Adrenal gland (tissue), 12 donors: ENCODE data around the gene EPO. TPM values are rescaled to one million over a fixed set of nuclear protein-coding genes. Genes with fewer than 3 reads are reported as not detected.
"Not testable (repeated sequence)": the region's sequence is repeated elsewhere in the genome, so short reads cannot be mapped to it uniquely, and the experiment has no call there.

ENCODE experiments used
- DNase-seq, 7 donors: peaks; one replicate each; pipeline ENCODE4 v3.0.0-alpha.2; 2019 to 2020
- H3K27ac ChIP-seq, 5 donors: fragments of 200-600 bp; sonication (generic) in 4 of 5; 1 replicate in 3 of 5; 2 replicates in 2 of 5; pipeline versions ENCODE4 v1.5.1 to v1.8.0; 2016 to 2020; ENCODE audit warnings: mild to moderate bottlenecking in 1 of 5
- H3K27me3 ChIP-seq: fragments of 200-600 bp; 2 replicates; pipeline ENCODE4 v1.8.0; 2021
- H3K36me3 ChIP-seq, 2 donors: fragments of 200-600 bp; replicated peaks in 1 of 2; 1 replicate in 1 of 2; 2 replicates in 1 of 2; pipeline versions ENCODE4 v1.5.1 to v1.8.0; 2018 to 2022
- H3K4me1 ChIP-seq, 2 donors: fragments of 200-600 bp; replicated peaks in 1 of 2; 1 replicate in 1 of 2; 2 replicates in 1 of 2; pipeline versions ENCODE4 v1.5.1 to v1.8.0; 2018 to 2021
- H3K4me3 ChIP-seq, 4 donors: fragments of 200-600 bp; sonication (generic) in 3 of 4; one replicate each; pipeline ENCODE4 v1.5.1; 2016 to 2018
- H3K9me3 ChIP-seq, 3 donors: fragments of 200-600 bp; sonication (generic) in 1 of 3; replicated peaks in 1 of 3; 1 replicate in 2 of 3; 2 replicates in 1 of 3; pipeline versions ENCODE4 v1.5.1 to v1.8.0; 2016 to 2021
- POLR2A ChIP-seq, 2 donors: fragments of 450-650 bp; IDR thresholded peaks; one replicate each; pipeline ENCODE4 v1.6.1; 2017; ENCODE audit warnings: antibody characterized with exemption in 2 of 2, mild to moderate bottlenecking in 2 of 2, moderate library complexity in 1 of 2
- WGBS, 4 donors: extraction: QIAGEN DNeasy Blood & Tissue Kit in 2 of 4; methylation state at CpG; one replicate each; pipeline versions ENCODE4 v1.1.5 to v1.1.7; 2013 to 2017; 5-methylcytosine and 5-hydroxymethylcytosine counted together
- intact Hi-C, 2 donors: fragments of 100-400 bp; cut with DNase I; formaldehyde crosslinking; loops; one replicate each; pipeline versions ENCODE4 v1.14.1 to v1.15.0; 2022 to 2023
- polyA plus RNA-seq, 3 donors: library from polyadenylated mRNA; stranded (reverse); fragments of 200-250 nt in 2 of 3; fragments of 350-450 nt in 1 of 3; fragmentation: Illumina TruSeq in 1 of 3; extraction: RNeasy Lipid Tissue Mini Kit (QIAGEN cat#74804) in 1 of 3; gene quantifications; one replicate each; pipeline ENCODE4 v1.2.3, GENCODE V29; 2013 to 2014
- total RNA-seq, 9 donors: library from RNA; depleted of rRNA in 4 of 9; stranded (reverse); fragments of >200 nt in 4 of 9; fragments of 120-200 nt in 1 of 9; fragmentation: NEBNext Ultra II Directional in 1 of 9; extraction: Animal tissue kit (Norgen Biotek cat#: 25700) in 1 of 9; gene quantifications; one replicate each; pipeline versions ENCODE4 v1.1.0 to v1.2.4, GENCODE V29; 2013 to 2023
- TF ChIP-seq, protein P1 (sequence below), 6 experiments: fragments of 450-650 bp in 4 of 6; fragments of 200-600 bp in 2 of 6; sonication (generic) in 1 of 6; IDR thresholded peaks; 1 replicate in 5 of 6; 2 replicates in 1 of 6; pipeline versions ENCODE4 v1.5.1 to v1.8.0; 2016 to 2021; ENCODE audit warnings: antibody characterized with exemption in 6 of 6, mild to moderate bottlenecking in 2 of 6, moderate library complexity in 1 of 6
- donor health status: healthy with polysubstance abuse.
- donor health status: Bipolar disorder and iron deficiency.
- donor health status: DM: yes; HTN: yes; CAD: no.
- donor health status: DM: no; HTN: no; CAD: no.
- donor health status: DM: no; HTN: no; CAD: no.
- donor health status: DM: yes; HTN: yes; CAD: no.

The EPO gene
- total and polyA plus RNA-seq, 12 donors, result 0.10 to 0.17 TPM; not detected in 10

DNA sequence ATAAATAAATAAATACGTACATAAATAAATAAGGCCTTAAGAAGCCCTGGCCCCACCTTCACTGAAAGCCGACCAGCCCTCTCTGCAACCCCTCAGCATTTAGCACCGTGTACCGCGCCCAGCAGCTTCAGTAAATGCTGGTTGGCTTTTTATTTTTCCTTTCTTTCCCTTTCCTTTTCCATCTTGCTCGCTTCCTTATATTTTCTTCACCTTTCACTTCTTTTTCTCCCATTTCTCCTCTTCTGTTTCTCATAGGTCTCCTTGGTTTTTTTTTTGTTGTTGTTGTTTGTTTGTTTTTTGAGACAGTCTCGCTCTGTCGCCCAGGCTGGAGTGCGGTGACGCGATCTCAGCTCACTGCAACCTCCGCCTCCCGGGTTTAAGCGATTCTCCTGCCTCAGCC, 24.3 kb downstream of the EPO start:
- H3K4me1 ChIP-seq, result no peaks in the 10 kb centered on the region
- DNase-seq, result no peak
- intact Hi-C loops, result no loop called here
- no peaks in the 10 kb centered on the region for H3K27me3 ChIP-seq
- no peak overlapping the region for H3K27ac ChIP-seq
- H3K4me3 ChIP-seq, result peak overlapping the region in 1 of 4 donors; percentile 48
- no peaks in the 10 kb centered on the region for H3K36me3 ChIP-seq
- no peaks in the 10 kb centered on the region for H3K9me3 ChIP-seq
- no peak for TF ChIP-seq POLR2A (IDR thresholded peaks at IDR 0.05)
- WGBS, 4 donors, result 80 to 90% (median 85%) methylated on average over 14 of the region's 14 CpGs

DNA sequence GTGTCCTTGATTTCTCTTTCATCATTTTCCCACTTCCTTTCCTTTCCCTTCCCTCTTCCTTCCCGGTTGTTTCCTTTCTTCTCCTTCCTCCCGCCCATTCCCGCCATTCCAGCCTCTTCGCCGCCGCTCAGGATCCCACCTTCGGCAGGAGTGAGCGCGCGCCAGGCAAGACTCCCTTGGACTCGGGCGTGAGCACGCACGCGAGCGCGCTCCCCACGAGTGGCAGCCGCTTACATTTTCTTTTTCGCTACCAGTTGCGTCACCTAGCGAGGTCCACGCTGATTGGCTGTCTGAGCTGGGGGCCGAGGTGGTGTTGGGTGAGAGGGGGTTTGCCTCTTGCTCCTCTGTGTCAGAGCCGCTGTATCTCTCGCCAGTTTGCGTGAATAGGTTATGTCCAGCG, 24.9 kb downstream of the EPO start:
- WGBS, 4 donors, result 1 to 39% (median 18%) methylated on average over 27 to 28 of the region's 28 CpGs
- no peak for TF ChIP-seq POLR2A (IDR thresholded peaks at IDR 0.05)
- TF ChIP-seq, protein P1, sequence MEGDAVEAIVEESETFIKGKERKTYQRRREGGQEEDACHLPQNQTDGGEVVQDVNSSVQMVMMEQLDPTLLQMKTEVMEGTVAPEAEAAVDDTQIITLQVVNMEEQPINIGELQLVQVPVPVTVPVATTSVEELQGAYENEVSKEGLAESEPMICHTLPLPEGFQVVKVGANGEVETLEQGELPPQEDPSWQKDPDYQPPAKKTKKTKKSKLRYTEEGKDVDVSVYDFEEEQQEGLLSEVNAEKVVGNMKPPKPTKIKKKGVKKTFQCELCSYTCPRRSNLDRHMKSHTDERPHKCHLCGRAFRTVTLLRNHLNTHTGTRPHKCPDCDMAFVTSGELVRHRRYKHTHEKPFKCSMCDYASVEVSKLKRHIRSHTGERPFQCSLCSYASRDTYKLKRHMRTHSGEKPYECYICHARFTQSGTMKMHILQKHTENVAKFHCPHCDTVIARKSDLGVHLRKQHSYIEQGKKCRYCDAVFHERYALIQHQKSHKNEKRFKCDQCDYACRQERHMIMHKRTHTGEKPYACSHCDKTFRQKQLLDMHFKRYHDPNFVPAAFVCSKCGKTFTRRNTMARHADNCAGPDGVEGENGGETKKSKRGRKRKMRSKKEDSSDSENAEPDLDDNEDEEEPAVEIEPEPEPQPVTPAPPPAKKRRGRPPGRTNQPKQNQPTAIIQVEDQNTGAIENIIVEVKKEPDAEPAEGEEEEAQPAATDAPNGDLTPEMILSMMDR (IDR thresholded peaks at IDR 0.05), result no peak
- Histone ChIP-seq H3K27ac (no peak overlapping the region), H3K4me3 (peak overlapping the region in 1 of 4 donors; percentile 48), H3K27me3 (no peaks in the 10 kb centered on the region), H3K36me3 (no peaks in the 10 kb centered on the region), H3K4me1 (no peaks in the 10 kb centered on the region), H3K9me3 (no peaks in the 10 kb centered on the region)
- peak in 6 of 7 donors; percentile 24 to 82 (median 50) for DNase-seq
- intact Hi-C loops, result no loop called here

DNA sequence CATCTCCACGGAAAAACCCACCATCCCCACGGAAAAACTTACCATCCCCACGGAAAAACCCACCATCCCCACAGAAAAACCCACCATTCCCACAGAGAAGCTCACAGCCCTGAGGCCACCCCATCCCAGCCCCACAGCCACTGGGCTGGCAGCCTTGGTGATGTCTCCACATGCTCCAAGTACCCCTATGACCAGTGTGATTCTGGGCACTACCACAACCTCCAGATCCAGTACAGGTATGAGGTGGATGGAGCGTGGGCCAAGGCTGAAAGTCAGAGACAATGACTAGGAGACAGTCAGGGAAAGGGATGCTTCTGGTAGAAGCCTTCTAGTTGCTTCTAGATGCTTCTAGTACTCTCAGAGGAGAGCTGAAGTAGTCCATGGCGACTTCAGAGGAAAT, 32.7 kb downstream of the EPO start:
- 82 to 85% (median 84%) methylated on average over 5 of the region's 5 CpGs for WGBS, 4 donors
- no peak overlapping the region for H3K4me3 ChIP-seq
- no peaks in the 10 kb centered on the region for H3K27me3 ChIP-seq
- intact Hi-C loops, result no loop called here
- no peak for TF ChIP-seq POLR2A (IDR thresholded peaks at IDR 0.05)
- TF ChIP-seq, protein P1 (IDR thresholded peaks at IDR 0.05), result no peak
- no peak for DNase-seq
- no peaks in the 10 kb centered on the region for H3K4me1 ChIP-seq
- no peak overlapping the region for H3K27ac ChIP-seq
- no peaks in the 10 kb centered on the region for H3K9me3 ChIP-seq
- H3K36me3 ChIP-seq, result no peaks in the 10 kb centered on the region

DNA sequence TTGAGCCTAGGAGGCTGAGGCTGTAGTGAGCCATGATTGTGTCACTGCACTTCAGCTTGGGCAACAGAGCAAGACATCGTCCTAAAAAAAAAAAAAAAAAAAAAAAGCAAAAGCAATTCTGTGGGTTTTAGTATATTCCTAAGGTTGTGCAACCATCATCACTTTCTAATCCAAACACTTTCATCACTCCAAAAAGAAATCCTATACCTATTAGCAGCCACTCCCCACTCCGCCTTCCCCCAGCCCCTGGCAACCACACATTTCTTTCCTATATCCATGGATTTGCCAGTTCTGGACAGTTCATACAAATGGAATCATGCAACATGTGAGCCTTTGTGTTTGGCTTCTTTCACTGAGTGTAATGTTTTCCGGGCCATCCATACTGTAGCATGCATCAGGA, 33.5 kb downstream of the EPO start:
- Histone ChIP-seq H3K9me3 (no peaks in the 10 kb centered on the region), H3K4me3 (no peak overlapping the region), H3K4me1 (no peaks in the 10 kb centered on the region), H3K27ac (no peak overlapping the region), H3K36me3 (no peaks in the 10 kb centered on the region), H3K27me3 (no peaks in the 10 kb centered on the region)
- 75 to 80% (median 80%) methylated on average over 3 of the region's 3 CpGs for WGBS, 4 donors
- DNase-seq, result no peak
- intact Hi-C loops, result no loop called here
- TF ChIP-seq POLR2A (IDR thresholded peaks at IDR 0.05), result no peak
- TF ChIP-seq, protein P1 (IDR thresholded peaks at IDR 0.05), result no peak

DNA sequence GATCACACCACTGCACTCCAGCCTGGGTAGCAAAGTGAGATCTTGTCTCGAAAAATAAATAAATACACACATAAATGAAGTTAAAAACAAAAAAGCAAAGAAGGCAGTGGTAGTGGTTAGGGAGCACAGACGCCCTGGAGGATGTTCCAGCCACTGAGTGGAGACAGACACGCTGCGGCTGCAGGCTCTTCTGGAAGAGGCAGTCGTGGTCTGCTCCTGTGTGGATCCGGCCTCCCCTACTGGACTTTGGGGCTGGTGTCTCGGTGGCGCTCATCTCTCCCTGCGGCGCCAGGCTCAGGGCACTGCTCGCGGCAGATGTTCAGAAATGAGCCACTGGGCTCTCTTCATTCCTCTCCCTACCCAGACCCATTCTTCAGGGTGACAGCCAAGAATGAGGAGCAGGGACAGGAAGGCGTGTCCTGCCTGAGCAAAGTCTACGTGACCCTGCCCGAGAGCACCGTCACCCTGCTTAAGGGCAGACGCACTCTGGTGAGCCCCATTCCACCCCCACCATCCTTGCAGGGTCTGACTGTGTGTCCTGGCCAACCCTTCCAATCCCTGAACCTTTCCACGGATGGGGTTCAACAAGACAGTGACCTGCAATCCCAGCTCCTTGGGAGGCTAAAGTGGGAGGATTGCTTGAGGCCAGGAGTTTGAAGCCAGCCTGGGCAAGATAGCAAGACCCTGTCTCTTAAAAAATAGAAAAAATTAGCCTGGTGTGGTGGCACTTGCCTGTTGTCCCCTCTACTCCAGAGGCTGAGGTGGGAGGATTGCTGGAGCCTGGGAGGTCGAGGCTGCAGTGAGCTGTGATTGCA, 39.3 kb downstream of the EPO start:
- H3K9me3 ChIP-seq, result no peaks in the 10 kb centered on the region
- no peak overlapping the region for H3K27ac ChIP-seq
- WGBS, 4 donors, result 73 to 79% (median 76%) methylated on average over 18 to 19 of the region's 19 CpGs
- no peak for DNase-seq
- TF ChIP-seq POLR2A (IDR thresholded peaks at IDR 0.05), result no peak
- TF ChIP-seq, protein P1 (IDR thresholded peaks at IDR 0.05), result no peak
- intact Hi-C loops, result no loop called here
- H3K27me3 ChIP-seq, result no peaks in the 10 kb centered on the region
- H3K4me1 ChIP-seq, result no peaks in the 10 kb centered on the region
- H3K4me3 ChIP-seq, result no peak overlapping the region
- H3K36me3 ChIP-seq, result no peaks in the 10 kb centered on the region

DNA sequence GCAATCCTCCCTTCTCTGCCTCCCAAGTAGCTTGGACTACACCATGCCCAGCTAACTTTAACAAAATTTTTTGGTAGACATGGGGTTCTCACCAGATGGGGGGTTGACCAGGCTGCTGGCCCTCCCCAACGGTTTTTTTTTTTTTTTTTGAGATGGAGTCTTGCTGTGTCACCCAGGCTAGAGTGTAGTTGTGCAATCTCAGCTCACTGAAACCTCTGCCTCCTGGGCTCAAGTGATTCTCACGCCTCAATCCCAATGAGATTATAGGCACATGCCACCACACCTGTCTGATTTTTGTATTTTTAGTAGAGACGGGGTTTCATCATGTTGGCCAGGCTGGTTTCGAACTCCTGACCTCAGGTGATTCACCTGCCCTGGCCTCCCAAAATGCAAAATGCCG, 42.6 kb downstream of the EPO start:
- WGBS, 4 donors, result 71 to 78% (median 74%) methylated on average over 5 of the region's 5 CpGs
- H3K36me3 ChIP-seq, H3K27me3 ChIP-seq, H3K4me3 ChIP-seq, H3K4me1 ChIP-seq, intact Hi-C loops, H3K27ac ChIP-seq, DNase-seq, H3K9me3 ChIP-seq: not testable (repeated sequence)
